ENCODE results near the gene ADA.

The ADA gene

GRCh38 chr20:44688053-44688625, 36.6 kb upstream of the ADA start:
- TF ChIP-seq, protein P1, sequence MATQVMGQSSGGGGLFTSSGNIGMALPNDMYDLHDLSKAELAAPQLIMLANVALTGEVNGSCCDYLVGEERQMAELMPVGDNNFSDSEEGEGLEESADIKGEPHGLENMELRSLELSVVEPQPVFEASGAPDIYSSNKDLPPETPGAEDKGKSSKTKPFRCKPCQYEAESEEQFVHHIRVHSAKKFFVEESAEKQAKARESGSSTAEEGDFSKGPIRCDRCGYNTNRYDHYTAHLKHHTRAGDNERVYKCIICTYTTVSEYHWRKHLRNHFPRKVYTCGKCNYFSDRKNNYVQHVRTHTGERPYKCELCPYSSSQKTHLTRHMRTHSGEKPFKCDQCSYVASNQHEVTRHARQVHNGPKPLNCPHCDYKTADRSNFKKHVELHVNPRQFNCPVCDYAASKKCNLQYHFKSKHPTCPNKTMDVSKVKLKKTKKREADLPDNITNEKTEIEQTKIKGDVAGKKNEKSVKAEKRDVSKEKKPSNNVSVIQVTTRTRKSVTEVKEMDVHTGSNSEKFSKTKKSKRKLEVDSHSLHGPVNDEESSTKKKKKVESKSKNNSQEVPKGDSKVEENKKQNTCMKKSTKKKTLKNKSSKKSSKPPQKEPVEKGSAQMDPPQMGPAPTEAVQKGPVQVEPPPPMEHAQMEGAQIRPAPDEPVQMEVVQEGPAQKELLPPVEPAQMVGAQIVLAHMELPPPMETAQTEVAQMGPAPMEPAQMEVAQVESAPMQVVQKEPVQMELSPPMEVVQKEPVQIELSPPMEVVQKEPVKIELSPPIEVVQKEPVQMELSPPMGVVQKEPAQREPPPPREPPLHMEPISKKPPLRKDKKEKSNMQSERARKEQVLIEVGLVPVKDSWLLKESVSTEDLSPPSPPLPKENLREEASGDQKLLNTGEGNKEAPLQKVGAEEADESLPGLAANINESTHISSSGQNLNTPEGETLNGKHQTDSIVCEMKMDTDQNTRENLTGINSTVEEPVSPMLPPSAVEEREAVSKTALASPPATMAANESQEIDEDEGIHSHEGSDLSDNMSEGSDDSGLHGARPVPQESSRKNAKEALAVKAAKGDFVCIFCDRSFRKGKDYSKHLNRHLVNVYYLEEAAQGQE (IDR thresholded peaks at IDR 0.05; ENCODE audit: insufficient replicate concordance, low read depth) = no peak
- TF ChIP-seq GABPA (IDR thresholded peaks at IDR 0.05; ENCODE audit: low read depth) = no peak
- TF ChIP-seq SPI1 (IDR thresholded peaks at IDR 0.05; ENCODE audit: borderline replicate concordance, low read depth) = no peak
- TF ChIP-seq POLR2AphosphoS5 (IDR thresholded peaks at IDR 0.05; ENCODE audit: low read depth) = no peak
- TF ChIP-seq, protein P2, sequence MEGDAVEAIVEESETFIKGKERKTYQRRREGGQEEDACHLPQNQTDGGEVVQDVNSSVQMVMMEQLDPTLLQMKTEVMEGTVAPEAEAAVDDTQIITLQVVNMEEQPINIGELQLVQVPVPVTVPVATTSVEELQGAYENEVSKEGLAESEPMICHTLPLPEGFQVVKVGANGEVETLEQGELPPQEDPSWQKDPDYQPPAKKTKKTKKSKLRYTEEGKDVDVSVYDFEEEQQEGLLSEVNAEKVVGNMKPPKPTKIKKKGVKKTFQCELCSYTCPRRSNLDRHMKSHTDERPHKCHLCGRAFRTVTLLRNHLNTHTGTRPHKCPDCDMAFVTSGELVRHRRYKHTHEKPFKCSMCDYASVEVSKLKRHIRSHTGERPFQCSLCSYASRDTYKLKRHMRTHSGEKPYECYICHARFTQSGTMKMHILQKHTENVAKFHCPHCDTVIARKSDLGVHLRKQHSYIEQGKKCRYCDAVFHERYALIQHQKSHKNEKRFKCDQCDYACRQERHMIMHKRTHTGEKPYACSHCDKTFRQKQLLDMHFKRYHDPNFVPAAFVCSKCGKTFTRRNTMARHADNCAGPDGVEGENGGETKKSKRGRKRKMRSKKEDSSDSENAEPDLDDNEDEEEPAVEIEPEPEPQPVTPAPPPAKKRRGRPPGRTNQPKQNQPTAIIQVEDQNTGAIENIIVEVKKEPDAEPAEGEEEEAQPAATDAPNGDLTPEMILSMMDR (IDR thresholded peaks at IDR 0.05; ENCODE audit: insufficient read depth, low read length) = no peak
- Histone ChIP-seq H3K27ac (replicated peaks) (no peak overlapping the region), H3K27me3 (ENCODE audit: insufficient read depth, poor library complexity, severe bottlenecking) (no peaks in the 10 kb centered on the region), H3K4me3 (replicated peaks; ENCODE audit: insufficient read depth, low read length) (no peak overlapping the region)
- no peak for DNase-seq (ENCODE audit: low read depth in 1 of 2, low spot score in 1 of 2)

GRCh38 chr20:44686934-44687333, 35.4 kb upstream of the ADA start:
- H3K27ac ChIP-seq (replicated peaks) = no peak overlapping the region
- no peak for DNase-seq (ENCODE audit: low read depth in 1 of 2, low spot score in 1 of 2)
- H3K27me3 ChIP-seq (ENCODE audit: insufficient read depth, poor library complexity, severe bottlenecking) = no peaks in the 10 kb centered on the region
- H3K4me3 ChIP-seq (replicated peaks; ENCODE audit: insufficient read depth, low read length) = no peak overlapping the region
- TF ChIP-seq, protein P2 (IDR thresholded peaks at IDR 0.05; ENCODE audit: insufficient read depth, low read length) = no peak
- TF ChIP-seq POLR2AphosphoS5 (IDR thresholded peaks at IDR 0.05; ENCODE audit: low read depth) = no peak
- TF ChIP-seq SPI1 (IDR thresholded peaks at IDR 0.05; ENCODE audit: borderline replicate concordance, low read depth) = no peak
- TF ChIP-seq, protein P1 (IDR thresholded peaks at IDR 0.05; ENCODE audit: insufficient replicate concordance, low read depth) = no peak
- TF ChIP-seq GABPA (IDR thresholded peaks at IDR 0.05; ENCODE audit: low read depth) = no peak

- Histone ChIP-seq H3K4me3 (replicated peaks; ENCODE audit: insufficient read depth, low read length) (no peak overlapping the region), H3K27me3 (ENCODE audit: insufficient read depth, poor library complexity, severe bottlenecking) (no peaks in the 10 kb centered on the region), H3K27ac (replicated peaks) (no peak overlapping the region)
- TF ChIP-seq POLR2AphosphoS5 (IDR thresholded peaks at IDR 0.05; ENCODE audit: low read depth) (no peak), GABPA (IDR thresholded peaks at IDR 0.05; ENCODE audit: low read depth) (no peak), SPI1 (IDR thresholded peaks at IDR 0.05; ENCODE audit: borderline replicate concordance, low read depth) (no peak)
- TF ChIP-seq, protein P1 (IDR thresholded peaks at IDR 0.05; ENCODE audit: insufficient replicate concordance, low read depth) = no peak
- TF ChIP-seq, protein P2 (IDR thresholded peaks at IDR 0.05; ENCODE audit: insufficient read depth, low read length) = no peak
- no peak for DNase-seq (ENCODE audit: low read depth in 1 of 2, low spot score in 1 of 2)
These were observed 32.8 kb upstream of the ADA start for GRCh38 chr20:44684047-44684967.
